Stimulated activated CD4-positive, alpha-beta T cell treated with anti-CD3 and anti-CD28 coated beads, Interleukin-2, amount 100 ng/mL, for 4 hours (primary cell): Measurements from ENCODE around the gene POC5.

Source experiments
- DNase-seq: peaks from one replicate; pipeline ENCODE4 v3.0.0-alpha.2; 2020; ENCODE audit warnings: low read depth

Gene POC5

DNA sequence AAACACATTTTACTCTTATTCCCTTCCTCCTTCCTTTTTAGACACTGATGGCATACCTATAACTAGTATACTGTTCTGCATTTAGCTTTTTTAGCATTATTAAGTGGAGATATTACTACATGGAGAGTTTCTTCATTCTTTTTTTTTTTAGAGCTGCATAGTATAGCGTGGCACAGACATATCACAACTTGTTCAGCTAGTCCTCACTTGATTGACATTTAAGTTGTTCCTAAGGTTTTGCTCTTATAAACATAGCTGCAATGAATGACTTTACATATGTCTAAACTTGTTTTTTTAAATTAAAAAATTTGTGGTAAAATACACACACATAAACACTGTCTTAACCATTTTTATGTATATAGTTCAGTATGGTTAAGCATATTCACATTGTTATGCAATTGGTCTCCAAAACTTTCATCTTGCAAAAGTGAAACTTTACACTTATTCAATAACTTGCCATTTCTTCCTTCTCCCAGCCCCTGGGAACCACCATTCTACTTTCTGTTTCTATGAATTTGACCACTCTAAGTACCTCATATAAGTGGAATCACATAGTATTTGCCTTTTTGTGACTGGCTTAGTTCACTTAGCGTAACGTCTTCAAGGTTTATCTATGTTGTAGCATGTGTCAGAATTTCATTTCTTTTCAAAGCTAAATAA, 57.3 kb downstream of the POC5 start:
- no peak for DNase-seq

DNA sequence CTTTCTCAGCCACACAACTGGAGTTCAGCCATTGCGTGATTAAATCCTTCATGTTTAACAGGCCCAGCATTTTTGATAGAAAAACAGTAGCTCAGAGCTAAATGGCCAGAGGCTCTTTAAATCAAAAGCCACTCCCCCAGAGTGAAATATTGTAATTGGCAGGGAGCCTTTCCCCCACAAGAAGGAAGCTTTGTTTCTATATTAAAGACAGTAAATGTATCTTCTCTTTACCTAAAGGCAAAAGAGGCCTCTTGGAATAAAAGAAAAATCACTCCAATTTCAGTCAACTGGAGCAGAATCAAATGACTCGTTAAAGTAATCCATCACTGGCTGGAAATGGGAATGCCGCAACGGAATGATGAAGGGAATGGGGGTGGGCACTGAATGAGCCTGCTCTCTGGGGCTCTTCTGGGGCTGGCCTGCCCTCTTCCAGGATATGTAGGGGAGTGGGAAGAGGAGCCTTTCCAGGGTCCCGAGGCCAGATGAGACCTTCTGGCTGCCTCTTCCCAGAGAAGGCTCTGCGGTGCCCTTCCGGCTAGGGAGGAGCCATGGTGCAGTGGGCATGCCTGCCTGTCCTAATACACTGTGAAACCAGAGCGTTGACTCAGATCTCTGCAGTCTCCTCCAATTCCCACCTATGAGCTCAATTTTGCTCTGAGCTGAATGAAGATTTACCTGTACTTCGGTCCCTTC, 60.8 kb downstream of the POC5 start:
- DNase-seq, result no peak

DNA sequence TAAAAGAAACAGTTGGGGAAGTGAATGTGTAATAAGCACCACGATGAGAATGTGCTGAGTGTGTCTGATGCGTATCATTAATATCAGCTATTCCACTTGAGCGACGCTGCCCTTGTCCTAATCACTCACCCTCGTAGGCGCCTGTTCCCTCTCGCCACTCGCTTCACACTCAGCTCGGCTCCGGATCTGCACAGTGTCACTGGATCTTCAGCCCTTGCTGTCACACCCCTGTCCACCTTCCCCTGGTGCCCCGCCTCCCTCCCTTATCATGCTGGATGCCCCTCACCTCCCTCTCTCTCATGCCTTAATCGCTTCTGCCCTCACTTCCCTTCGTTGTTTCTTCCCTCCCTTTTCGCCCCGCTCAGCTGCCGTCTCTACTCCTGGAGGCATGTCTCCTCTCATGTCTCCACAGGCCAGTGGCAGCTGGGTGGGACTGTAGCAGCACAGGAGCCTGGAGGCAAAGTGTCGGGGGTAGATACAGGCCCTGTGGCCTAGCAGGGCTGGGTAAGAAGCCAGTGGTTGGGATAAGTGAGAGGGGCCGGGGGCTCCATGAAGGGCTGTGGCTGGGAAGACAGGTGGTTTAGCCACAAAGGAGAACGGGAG, 62.4 kb downstream of the POC5 start:
- no peak for DNase-seq

DNA sequence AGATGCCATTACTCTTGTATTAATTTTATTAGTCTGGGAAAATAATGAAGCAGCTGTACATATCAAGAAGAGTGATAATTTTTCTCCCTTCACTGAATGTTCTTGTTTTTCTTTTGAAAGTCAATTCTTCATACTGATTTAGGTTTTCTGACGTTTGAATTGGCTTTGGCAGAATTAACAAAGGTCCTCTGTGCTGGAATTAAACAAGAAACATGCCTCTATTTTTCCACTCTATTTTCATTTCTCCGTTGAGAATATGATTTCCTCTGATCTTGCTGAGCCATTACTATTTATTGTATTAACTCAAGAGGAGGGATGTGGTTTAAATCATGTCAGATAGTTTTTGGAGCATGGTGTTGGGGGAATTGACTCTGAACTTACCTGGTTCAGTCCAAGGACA, 63.7 kb downstream of the POC5 start:
- no peak for DNase-seq

DNA sequence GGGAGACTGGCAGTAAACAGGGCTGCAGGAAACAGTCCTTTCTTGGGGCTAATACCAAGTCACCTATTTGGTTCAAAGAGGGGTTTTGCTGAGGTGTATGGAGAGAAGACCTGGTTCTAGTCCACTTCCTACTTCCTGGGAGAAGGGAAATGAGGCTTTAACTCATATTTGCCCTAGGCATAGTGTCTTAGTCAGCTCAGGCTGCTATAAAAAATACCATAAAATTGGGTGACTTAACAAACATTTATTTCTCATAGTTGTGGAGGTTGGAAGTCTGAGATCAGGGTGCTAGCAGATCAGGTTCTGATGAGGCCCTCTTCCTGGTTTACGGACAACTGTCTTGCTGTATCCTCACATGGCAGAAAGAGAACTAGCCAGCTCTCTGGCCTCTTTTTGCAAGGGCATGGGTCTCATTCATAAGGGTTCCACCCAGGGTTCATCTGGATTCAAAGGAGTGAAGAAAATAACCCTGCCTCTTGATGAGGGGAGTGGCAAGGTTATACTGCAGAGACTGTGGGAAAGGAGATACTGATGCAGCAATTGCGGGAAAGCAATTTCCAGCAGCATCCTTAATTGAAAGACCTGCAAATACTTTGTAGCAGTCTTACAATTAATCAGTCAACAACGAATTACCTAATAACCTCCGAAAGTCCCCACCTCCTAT, 65.5 kb downstream of the POC5 start:
- no peak for DNase-seq

DNA sequence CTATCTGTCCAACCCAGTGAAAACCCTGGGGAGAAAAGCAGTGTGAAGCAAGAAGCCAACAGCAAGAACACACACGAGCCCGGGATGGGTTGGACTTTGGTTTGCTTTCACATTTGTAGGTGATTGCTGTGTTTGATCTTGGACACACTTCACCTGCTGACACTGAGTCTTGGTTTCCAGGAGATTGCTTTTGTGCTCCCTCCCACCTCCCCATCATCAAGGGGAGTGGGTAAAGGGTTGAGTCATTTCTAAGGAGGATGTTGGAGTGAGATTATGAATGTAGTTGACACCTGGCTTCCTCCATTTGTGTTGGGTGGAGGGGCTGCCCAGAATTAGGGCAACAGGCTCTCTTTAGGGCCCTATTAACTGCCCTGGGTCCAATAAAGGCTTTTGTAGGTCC, 68.5 kb downstream of the POC5 start:
- DNase-seq, result no peak

DNA sequence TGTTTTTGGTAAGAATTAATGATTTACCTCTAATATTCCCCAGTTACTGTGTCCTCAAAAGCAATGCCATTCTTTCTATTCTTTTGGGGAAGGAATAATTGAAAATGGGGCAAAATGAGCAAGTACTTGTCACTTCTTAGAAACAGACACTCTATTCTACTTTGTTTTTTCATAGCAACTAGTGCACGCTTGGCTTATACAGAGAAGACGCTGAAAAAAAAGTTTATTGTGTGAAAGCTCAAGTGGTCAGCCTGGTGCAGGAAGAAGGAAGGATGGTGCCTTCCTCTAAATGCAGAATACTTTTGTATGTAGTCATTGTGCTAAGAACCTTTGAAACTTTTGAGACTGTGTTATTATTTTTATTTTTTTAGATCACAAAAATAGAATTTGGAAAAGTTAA, 76.4 kb downstream of the POC5 start:
- no peak for DNase-seq

DNA sequence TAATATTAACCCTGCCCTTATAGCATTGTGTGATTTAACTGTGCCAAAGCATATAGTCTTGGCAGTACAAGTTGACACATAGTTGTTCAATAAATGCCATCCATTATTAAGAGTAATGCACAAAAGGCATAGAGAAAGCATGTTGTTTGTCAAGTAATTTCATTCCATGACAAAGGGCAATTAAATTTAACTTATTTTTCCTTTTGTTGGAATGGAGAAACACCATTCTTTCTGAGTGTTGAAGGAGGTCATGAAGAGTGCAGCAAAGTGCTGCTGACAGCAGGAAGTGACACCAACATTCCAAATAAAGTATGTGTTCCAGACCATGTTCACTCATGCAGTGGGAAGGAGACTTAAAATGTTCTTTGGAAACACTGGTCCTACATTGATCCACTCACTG, 76.8 kb downstream of the POC5 start:
- no peak for DNase-seq

DNA sequence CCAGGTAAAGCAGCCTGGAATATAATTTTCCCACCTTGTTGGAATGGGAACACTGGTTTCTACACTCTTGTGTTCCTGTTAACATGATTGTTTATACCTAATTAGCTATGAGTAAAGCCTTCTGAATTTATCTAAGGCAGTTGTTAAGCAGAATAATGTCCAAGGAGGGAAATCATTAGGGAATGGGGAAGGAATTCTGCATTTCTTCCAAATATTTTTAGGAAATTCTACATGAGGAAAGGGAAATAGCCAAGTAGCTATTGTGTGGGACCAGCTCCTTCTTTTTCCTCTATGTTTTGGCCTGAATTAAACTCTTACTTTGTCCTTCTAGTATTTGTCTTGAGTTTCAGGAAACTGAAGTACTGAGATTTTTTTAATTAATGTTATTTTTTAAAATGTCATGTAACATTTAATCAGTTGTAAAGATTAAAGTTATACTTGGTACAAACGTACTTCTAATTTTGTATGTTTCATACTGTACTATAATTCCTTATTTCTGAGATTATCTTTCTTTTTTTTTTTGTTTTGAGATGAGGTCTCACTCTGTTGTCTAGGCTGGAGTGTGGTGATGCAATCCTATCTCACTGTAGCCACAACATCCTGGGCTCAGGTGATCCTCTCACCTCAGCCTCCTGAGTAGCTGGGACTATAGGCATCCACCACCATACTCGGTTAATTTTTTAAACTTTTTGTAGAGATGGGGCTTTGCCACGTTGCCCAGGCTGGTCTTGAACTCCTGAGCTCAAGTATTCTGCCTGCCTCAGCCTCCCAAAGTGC, 77.5 kb downstream of the POC5 start:
- no peak for DNase-seq

DNA sequence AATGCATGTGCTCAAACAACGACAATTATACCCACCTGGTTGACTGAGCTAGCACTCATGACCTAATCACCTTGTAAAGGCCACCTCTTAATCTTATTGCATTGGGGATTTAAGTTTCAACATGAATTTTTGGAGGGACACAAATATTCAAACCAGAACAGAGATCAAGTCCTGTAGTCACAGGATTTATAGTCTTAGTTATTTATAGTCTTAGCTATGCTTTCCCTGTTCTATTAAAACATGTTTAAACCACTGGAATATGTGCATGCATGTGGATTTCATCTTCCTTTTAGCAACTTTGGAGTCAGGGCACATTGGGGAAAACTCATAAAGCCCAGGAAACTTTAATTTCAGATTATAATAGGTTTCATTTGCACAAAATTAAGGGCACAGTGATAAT, 79.3 kb downstream of the POC5 start:
- DNase-seq, result no peak

DNA sequence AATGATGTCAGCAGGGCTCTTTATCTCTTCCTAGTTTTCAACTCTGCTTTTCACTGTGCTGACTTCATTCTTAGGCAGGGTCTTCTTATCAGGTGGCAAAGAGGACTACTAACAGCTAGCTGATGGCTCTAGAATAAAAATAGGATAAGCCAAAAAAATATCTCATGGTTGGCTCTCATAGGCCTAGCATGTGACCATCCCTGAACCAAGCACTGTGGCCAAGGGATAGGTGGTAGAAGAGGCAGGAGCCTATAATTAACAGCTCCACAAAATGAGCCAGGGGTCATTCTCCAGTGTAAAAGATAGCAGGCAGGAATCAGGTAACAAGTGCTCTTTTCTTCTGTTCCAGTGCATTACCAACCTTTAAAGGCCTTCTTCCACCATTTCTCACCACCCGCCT, 84.9 kb downstream of the POC5 start:
- no peak for DNase-seq

DNA sequence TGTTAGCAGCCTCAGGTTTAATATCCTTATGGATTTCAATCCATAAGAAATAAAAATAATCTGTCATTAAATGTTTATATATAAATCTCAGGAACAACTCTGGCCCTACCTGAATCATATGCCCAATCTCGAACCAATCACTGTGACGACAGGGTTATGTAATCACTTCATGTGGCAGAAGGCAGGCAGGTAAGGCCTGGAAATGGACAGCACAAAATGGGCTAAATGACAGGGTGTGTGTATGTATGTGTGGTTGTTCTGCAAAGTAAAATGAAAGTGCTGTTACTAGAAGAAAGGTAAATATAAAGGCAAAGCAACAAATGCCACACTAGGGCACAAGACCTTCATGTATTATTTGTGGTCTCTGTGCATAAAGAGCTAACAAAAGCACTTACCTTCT, 86.4 kb downstream of the POC5 start:
- no peak for DNase-seq

DNA sequence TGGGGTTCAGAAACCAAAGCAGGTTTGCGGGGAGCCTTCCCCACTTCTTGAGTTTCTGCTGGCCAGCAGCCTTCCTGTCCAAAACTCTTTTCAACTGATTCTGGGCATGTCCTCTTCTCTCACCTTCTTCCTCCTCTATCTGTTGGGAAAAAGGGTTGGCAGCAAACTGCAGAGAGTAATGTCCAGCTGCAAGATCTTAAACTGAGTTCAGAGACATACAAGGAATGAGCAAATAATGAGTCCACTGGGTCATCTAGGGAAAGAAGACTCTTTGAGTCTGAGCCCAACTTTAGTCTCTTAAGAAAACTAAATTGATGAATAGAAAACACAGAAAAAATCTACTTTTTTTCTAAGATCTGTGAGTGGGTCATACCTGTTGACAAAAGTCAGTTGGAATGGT, 89.4 kb downstream of the POC5 start:
- no peak for DNase-seq

DNA sequence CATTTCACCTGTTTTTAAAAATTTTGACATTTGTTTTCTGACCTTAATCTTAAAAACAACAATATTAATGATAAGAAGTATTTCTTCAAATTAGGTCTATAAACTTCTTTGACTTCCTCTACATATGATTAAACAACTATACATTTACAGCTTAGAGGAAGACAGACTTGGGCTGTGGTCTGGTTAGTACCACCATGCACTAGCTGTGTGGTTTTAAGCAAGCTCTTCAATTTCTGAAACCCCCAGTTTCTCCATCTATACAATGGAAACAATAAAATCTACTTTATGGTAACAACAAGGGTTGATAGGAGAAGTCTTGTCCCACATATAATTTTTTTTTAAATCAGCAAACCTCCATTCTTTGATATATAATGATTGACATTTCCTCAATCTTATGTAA, 90.3 kb downstream of the POC5 start:
- no peak for DNase-seq
